Brain microvascular endothelial cell (primary cell): ENCODE measurements around the gene NEK2.

ENCODE experiments used
- DNase-seq: peaks from one replicate; pipeline ENCODE4 v3.0.0-alpha.2; 2020
- H3K27ac ChIP-seq: fragments of 250-450 bp; sonication (Bioruptor Pico); 2 replicates; pipeline ENCODE4 v1.5.1; 2020; ENCODE audit warnings: mild to moderate bottlenecking, moderate library complexity
- H3K27me3 ChIP-seq: fragments of 250-450 bp; sonication (Bioruptor Pico); replicated peaks from 2 replicates; pipeline ENCODE4 v1.5.1; 2020; ENCODE audit warnings: mild to moderate bottlenecking
- H3K36me3 ChIP-seq: fragments of 250-450 bp; sonication (Bioruptor Pico); replicated peaks from 2 replicates; pipeline ENCODE4 v1.5.1; 2020; ENCODE audit warnings: mild to moderate bottlenecking
- H3K4me3 ChIP-seq: 2 replicates; pipeline ENCODE4 v1.5.1; 2011; ENCODE audit warnings: low read depth, mild to moderate bottlenecking, control low read depth, low read length, moderate library complexity
- CTCF ChIP-seq: IDR thresholded peaks from 2 replicates; pipeline ENCODE4 v1.5.1; 2011; ENCODE audit warnings: low read depth, mild to moderate bottlenecking, moderate library complexity, low read length, control low read depth, inconsistent platforms; ENCODE audit errors: missing control alignments
- in situ Hi-C: cut with HindIII; loops from 2 replicates; pipeline ENCODE4 v1.10.0; 2017; ENCODE audit warnings: low sequenced_read_pairs, low pct_ligation_motif_present

Gene NEK2

DNA sequence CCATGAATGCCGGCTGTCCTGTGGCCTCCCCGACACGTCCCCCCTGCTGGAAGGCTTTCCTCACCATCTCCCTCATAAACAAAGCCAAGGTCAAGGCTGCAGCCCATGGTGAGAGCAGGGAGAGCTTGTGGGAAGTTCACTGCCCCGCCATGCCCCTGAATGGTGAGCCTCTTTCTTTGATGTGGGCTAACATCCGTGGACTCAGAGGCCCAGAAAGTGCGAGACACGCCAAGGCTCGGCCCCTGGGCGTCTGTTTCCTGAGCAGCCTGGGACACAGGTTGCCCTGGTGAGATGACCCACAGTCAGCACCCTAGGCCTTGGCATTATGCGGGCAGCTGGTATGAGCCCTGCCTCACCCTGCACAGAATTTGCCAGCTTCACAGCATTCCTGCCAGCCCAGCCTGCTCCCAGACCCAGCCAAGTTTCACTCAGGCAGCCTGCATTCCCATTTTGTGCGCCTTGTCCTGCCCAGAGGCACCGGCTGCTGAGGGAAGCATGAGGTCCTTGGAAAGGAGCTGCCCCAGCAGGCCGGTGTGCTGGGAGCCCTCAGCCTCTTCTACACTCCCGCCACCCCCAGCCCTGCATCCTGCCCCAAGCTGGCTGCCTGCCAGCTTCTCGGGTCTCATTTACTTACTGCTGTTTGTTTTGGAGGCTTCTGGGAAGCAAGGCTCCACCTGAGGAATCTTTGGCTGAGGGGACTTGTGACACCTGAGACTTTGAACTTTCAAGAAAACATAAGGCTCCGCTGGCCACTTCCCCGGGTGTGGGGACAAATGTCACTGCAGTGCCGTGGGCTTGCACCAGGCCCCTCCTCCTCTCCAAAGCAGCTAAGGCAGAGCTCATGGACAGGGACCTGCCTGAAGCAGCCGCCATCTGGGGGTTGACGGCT is 31.9 kb downstream of the NEK2 start:
- H3K27ac ChIP-seq: no peak overlapping the region
- in situ Hi-C loops: no loop called here
- no peak for DNase-seq
- peak; percentile 1 for TF ChIP-seq CTCF
- no peak overlapping the region for H3K4me3 ChIP-seq
- H3K36me3 ChIP-seq: no peaks in the 10 kb centered on the region
- H3K27me3 ChIP-seq: no peaks in the 10 kb centered on the region

- Histone ChIP-seq H3K36me3 (no peaks in the 10 kb centered on the region), H3K27ac (no peak overlapping the region), H3K27me3 (no peaks in the 10 kb centered on the region), H3K4me3 (no peak overlapping the region)
- in situ Hi-C loops: no loop called here
- DNase-seq: no peak
- TF ChIP-seq CTCF: no peak
Measured at GRCh38 chr1:211642870-211643269, 32.6 kb downstream of the NEK2 start.

- no peak for DNase-seq
- H3K4me3 ChIP-seq: no peak overlapping the region
- no peak for TF ChIP-seq CTCF
- no peak overlapping the region for H3K27ac ChIP-seq
- no peaks in the 10 kb centered on the region for H3K27me3 ChIP-seq
- H3K36me3 ChIP-seq: no peaks in the 10 kb centered on the region
- in situ Hi-C loops: no loop called here
Measured at GRCh38 chr1:211641942-211642341, 33.5 kb downstream of the NEK2 start.

- in situ Hi-C loops: no loop called here
- H3K27me3 ChIP-seq: no peaks in the 10 kb centered on the region
- no peak for DNase-seq
- H3K27ac ChIP-seq: peak overlapping the region; percentile 98
- no peak overlapping the region for H3K4me3 ChIP-seq
- no peaks in the 10 kb centered on the region for H3K36me3 ChIP-seq
- TF ChIP-seq CTCF: no peak
Measured at GRCh38 chr1:211641044-211641800, 34.2 kb downstream of the NEK2 start.

GRCh38 chr1:211640301-211640630 is 35.2 kb downstream of the NEK2 start:
- DNase-seq: no peak
- peak overlapping the region; percentile 1 for H3K4me3 ChIP-seq
- in situ Hi-C loops: no loop called here

More at GRCh38 chr1:211640301-211640630, 35.2 kb downstream of the NEK2 start:
- no peaks in the 10 kb centered on the region for H3K27me3 ChIP-seq
- TF ChIP-seq CTCF: no peak
- H3K36me3 ChIP-seq: no peaks in the 10 kb centered on the region
- H3K27ac ChIP-seq: peak overlapping the region; percentile 98
